Endodermal cell (in vitro differentiated cells): ENCODE results near the gene FDX2. TPM values are rescaled to one million over a fixed set of nuclear protein-coding genes. Genes with fewer than 3 reads are reported as not detected.

ENCODE experiments used
- DNase-seq: peaks from one replicate; pipeline ENCODE4 v3.0.0-alpha.2; 2017
- H3K27ac ChIP-seq: 2 replicates; pipeline ENCODE4 v1.5.1; 2013; ENCODE audit warnings: mild to moderate bottlenecking, low read depth, low read length, moderate library complexity
- H3K27me3 ChIP-seq: 2 replicates; pipeline ENCODE4 v1.6.1; 2013; ENCODE audit warnings: mild to moderate bottlenecking, low read length, moderate library complexity; ENCODE audit not compliant: insufficient read depth, control insufficient read depth, poor library complexity, severe bottlenecking
- H3K36me3 ChIP-seq: 2 replicates; pipeline ENCODE4 v1.7.0; 2013; ENCODE audit warnings: mild to moderate bottlenecking, low read length, moderate library complexity; ENCODE audit not compliant: control insufficient read depth, insufficient read depth
- H3K4me1 ChIP-seq: one replicate; pipeline ENCODE4 v1.7.0; 2013; ENCODE audit warnings: low read length; ENCODE audit not compliant: control insufficient read depth, insufficient read depth
- H3K4me3 ChIP-seq: 2 replicates; pipeline ENCODE4 v1.5.1; 2013; ENCODE audit warnings: mild to moderate bottlenecking, low read length, moderate library complexity
- H3K9ac ChIP-seq: 2 replicates; pipeline ENCODE4 v1.6.1; 2013; ENCODE audit warnings: mild to moderate bottlenecking, low read length, moderate library complexity; ENCODE audit not compliant: poor library complexity, severe bottlenecking; ENCODE audit errors: extremely low read depth
- H3K9me3 ChIP-seq: 2 replicates; pipeline ENCODE4 v1.6.1; 2013; ENCODE audit warnings: mild to moderate bottlenecking, low read length, moderate library complexity; ENCODE audit not compliant: control insufficient read depth
- H3K27ac Mint-ChIP-seq: 2 replicates; pipeline ENCODE4 v1.8.0; 2020; ENCODE audit warnings: mixed read lengths
- H3K27me3 Mint-ChIP-seq: 2 replicates; pipeline ENCODE4 v1.8.0; 2021; ENCODE audit warnings: mild to moderate bottlenecking, mixed read lengths; ENCODE audit not compliant: insufficient read depth
- H3K36me3 Mint-ChIP-seq: 2 replicates; pipeline ENCODE4 v1.8.0; 2020; ENCODE audit warnings: low read depth, mixed read lengths
- H3K4me1 Mint-ChIP-seq: 2 replicates; pipeline ENCODE4 v1.8.0; 2020; ENCODE audit warnings: mixed read lengths
- H3K4me3 Mint-ChIP-seq: 2 replicates; pipeline ENCODE4 v1.8.0; 2020; ENCODE audit warnings: mild to moderate bottlenecking, moderate library complexity, mixed read lengths
- H3K9me3 Mint-ChIP-seq: 2 replicates; pipeline ENCODE4 v1.8.0; 2020; ENCODE audit warnings: mild to moderate bottlenecking, mixed read lengths
- CTCF ChIP-seq: fragments of 200-600 bp; sonication (generic); conservative IDR thresholded peaks from 2 replicates; pipeline ENCODE4 v1.5.0; 2021; ENCODE audit warnings: antibody characterized with exemption, mild to moderate bottlenecking
- WGBS, 2 experiments: methylation state at CpG; one replicate each; pipeline versions ENCODE4 v1.1.5 to v1.1.7; 2013; ENCODE audit warnings: missing lambda C conversion rate in 2 of 2, mixed read lengths in 1 of 2; ENCODE audit not compliant: insufficient coverage in 1 of 2, insufficient read length in 1 of 2; 5-methylcytosine and 5-hydroxymethylcytosine counted together
- total RNA-seq, 2 donors: library from RNA; stranded (reverse); fragmentation: NEBNext Ultra II Directional in 1 of 2; extraction: Animal tissue kit (Norgen Biotek cat#: 25700) in 1 of 2; gene quantifications; 2 replicates in 1 of 2; 3 replicates in 1 of 2; pipeline ENCODE4 v1.2.1, GENCODE V29; 2021

FDX2 gene
- total RNA-seq, 2 donors from 2014 or later: 23.2 to 25.9 TPM

GRCh38 chr19:10278935-10279334 lies 36.9 kb downstream of the FDX2 start:
- Histone ChIP-seq H3K4me1 (no peaks in the 10 kb centered on the region), H3K36me3 (no peaks in the 10 kb centered on the region), H3K9me3 (no peaks in the 10 kb centered on the region), H3K27ac (no peak overlapping the region), H3K27me3 (no peaks in the 10 kb centered on the region), H3K9ac (no peak overlapping the region), H3K4me3 (no peak overlapping the region)
- TF ChIP-seq CTCF: no peak
- Mint-ChIP-seq H3K27me3 (peaks cover 12% of the 10 kb centered on the region), H3K27ac (no peak overlapping the region), H3K9me3 (no peaks in the 10 kb centered on the region), H3K36me3 (no peaks in the 10 kb centered on the region), H3K4me3 (no peak overlapping the region), H3K4me1 (no peaks in the 10 kb centered on the region)
- no peak for DNase-seq
- WGBS, 2 experiments: 98% methylated on average over 1 of the region's 1 CpG; no CpG with 5 or more reads in 1 of the 2 experiments

GRCh38 chr19:10277795-10278589 lies 37.8 kb downstream of the FDX2 start:
- no peaks in the 10 kb centered on the region for H3K9me3 ChIP-seq
- no peak overlapping the region for H3K9ac ChIP-seq
- no peaks in the 10 kb centered on the region for H3K4me1 Mint-ChIP-seq
- 87 to 92% methylated on average over 8 to 9 of the region's 9 CpGs for WGBS, 2 experiments
- H3K27me3 Mint-ChIP-seq: peaks cover 18% of the 10 kb centered on the region
- TF ChIP-seq CTCF: no peak
- H3K4me3 ChIP-seq: no peak overlapping the region
- H3K9me3 Mint-ChIP-seq: no peaks in the 10 kb centered on the region
- no peaks in the 10 kb centered on the region for H3K36me3 Mint-ChIP-seq
- H3K4me1 ChIP-seq: no peaks in the 10 kb centered on the region
- no peak overlapping the region for H3K27ac ChIP-seq
- H3K36me3 ChIP-seq: no peaks in the 10 kb centered on the region
- DNase-seq: no peak
- peaks cover under 1% of the 10 kb centered on the region for H3K27me3 ChIP-seq
- no peak overlapping the region for H3K4me3 Mint-ChIP-seq
- H3K27ac Mint-ChIP-seq: no peak overlapping the region

GRCh38 chr19:10274589-10274988 lies 41.2 kb downstream of the FDX2 start:
- Mint-ChIP-seq H3K36me3 (no peaks in the 10 kb centered on the region), H3K4me1 (no peaks in the 10 kb centered on the region), H3K9me3 (no peaks in the 10 kb centered on the region), H3K27ac (no peak overlapping the region), H3K27me3 (peaks cover 49% of the 10 kb centered on the region), H3K4me3 (no peak overlapping the region)
- no peak overlapping the region for H3K27ac ChIP-seq
- 91 to 95% methylated on average over 8 to 10 of the region's 10 CpGs for WGBS, 2 experiments
- H3K9ac ChIP-seq: no peak overlapping the region
- H3K27me3 ChIP-seq: peaks cover 35% of the 10 kb centered on the region
- no peak for DNase-seq
- H3K9me3 ChIP-seq: no peaks in the 10 kb centered on the region
- H3K36me3 ChIP-seq: no peaks in the 10 kb centered on the region
- no peak overlapping the region for H3K4me3 ChIP-seq
- no peak for TF ChIP-seq CTCF
- H3K4me1 ChIP-seq: no peaks in the 10 kb centered on the region
